ENCODE results near the gene TSPAN33. TPM values are rescaled to one million over a fixed set of nuclear protein-coding genes. Genes with fewer than 3 reads are reported as not detected.

The TSPAN33 gene
- total RNA-seq, 1 experiment from 2014 or later: 43.6 TPM

DNA sequence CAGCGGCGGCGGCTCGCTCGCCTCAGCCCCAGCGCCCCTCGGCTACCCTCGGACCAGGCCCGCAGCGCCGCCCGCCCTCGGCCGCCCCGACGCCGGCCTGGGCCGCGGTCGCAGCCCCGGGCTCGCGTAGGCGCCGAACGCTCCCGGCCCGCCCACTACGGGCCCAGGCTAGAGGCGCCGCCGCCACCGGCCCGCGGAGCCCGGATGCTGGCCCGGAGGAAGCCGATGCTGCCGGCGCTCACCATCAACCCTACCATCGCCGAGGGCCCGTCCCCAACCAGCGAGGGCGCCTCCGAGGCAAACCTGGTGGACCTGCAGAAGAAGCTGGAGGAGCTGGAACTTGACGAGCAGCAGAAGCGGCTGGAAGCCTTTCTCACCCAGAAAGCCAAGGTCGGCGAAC lies 18.2 kb upstream of the TSPAN33 start:
- DNase-seq (ENCODE audit: low read depth, low spot score): no peak
- in situ Hi-C loops (cut with HindIII; ENCODE audit: low pct_unique_long_range_greater_than_20kb, low sequenced_read_pairs): no loop called here

DNA sequence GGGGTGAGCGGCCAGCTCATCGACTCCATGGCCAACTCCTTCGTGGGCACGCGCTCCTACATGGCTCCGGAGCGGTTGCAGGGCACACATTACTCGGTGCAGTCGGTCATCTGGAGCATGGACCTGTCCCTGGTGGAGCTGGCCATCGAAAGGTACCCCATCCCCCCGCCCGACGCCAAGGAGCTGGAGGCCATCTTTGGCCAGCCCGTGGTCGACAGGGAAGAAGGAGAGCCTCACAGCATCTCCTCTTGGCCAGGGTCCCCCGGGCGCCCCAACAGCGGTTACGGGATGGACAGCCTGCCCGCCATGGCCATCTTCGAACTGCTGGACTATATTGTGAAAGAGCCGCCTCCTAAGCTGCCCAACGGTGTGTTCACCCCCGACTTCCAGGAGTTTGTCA lies 17.4 kb upstream of the TSPAN33 start:
- DNase-seq (ENCODE audit: low read depth, low spot score): no peak
- in situ Hi-C loops (cut with HindIII; ENCODE audit: low pct_unique_long_range_greater_than_20kb, low sequenced_read_pairs): no loop called here

DNA sequence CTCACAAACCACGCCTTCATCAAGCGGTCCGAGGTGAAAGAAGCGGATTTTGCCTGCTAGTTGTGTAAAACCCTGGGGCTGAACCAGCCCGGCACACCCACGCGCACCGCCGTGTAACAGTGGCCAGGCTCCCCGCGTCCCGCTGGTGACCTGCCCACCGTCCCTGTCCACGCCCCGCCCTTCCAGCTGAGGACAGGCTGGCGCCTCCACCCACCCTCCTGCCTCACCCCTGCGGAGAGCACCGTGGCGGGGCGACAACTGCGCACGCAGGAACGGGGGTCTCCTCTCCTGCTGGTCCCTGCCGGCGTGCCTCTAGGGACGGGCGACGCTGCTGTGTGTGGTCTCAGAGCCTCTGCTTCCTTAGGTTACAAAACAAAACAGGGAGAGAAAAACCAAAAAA lies 16.9 kb upstream of the TSPAN33 start:
- in situ Hi-C loops (cut with HindIII; ENCODE audit: low pct_unique_long_range_greater_than_20kb, low sequenced_read_pairs): no loop called here
- no peak for DNase-seq (ENCODE audit: low read depth, low spot score)

DNA sequence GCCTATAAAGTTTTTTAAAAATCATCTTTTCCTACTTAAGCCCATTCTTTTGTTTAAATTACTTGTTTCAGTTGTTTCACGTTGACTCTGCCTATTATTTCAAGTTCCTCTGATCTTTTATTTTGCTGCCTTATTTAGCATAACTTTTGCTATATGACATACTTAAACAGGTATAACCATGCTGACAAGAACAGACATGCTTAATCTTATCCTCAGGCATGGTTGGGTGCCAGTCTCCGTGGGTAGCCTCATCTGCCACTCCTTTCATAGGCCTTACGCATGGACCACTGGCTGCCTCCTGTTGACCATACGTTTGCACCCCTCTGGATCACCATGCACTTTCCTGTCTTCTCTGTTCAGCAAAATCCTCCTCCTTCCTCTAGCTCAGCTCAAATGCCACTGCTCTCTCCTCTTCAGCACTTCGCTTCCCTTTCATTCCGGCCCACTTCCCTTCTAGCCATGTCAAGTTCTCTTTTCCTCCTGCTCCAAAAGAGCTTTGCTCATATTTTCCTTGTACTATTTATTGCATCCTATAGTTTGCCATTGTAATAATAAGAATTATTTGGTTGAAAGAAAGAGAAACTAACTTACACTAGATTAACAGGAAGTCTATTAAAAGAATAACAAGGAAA lies 10.0 kb upstream of the TSPAN33 start:
- in situ Hi-C loops (cut with HindIII; ENCODE audit: low pct_unique_long_range_greater_than_20kb, low sequenced_read_pairs): no loop called here
- no peak for DNase-seq (ENCODE audit: low read depth, low spot score)

DNA sequence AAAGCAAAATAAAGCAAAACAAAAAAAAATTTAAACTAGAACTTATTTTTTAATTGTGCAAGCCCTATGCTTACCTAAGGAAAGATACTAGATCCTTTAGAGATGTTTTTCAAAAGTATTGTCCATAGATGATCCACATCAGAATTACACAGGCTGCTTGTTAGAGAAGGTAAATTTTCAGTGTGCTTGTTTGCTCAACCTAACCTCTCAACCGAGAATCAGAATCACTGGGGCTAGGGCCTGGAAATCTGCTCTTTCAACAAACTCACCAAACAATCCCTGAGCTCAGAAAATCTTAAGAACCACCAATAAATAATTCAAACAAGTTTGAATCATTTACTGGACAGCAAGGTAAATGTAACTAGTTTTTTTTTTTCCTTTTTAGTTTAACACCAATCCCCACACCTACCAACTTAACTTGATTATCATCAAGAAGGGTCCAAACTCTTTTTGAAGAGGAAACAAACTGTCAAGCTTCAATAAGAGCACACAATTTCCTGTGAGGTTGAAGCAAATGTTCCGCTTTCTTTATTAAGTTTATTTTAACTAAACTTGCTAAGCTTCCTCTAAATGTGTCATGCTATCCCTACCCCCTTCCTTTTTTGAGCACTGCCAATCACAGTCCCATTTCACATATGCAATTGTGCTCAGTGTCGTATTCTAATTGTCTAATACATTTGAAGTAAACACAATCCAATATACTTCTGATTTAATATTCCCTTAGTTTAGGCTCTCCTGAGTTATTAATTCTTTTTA lies 7.4 kb upstream of the TSPAN33 start:
- in situ Hi-C loops (cut with HindIII; ENCODE audit: low pct_unique_long_range_greater_than_20kb, low sequenced_read_pairs): no loop called here
- no peak for DNase-seq (ENCODE audit: low read depth, low spot score)

DNA sequence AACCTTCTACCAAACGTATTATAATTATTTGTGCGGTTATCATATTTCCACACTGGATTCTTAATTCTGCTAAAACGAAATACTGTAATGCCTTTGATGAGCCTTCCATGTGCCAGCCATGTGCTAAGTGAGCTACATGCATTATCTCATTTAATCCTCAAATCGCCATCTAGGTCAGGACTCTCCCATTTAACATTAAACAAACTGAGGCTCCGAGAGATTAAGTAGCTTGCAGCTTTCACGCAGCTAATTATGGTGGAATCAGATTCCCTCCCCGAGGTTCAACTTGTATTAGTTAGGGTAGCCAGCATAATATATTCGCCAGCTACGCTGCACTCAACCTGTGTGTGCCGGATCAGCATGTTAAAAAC lies 798 bp upstream of the TSPAN33 start:
- in situ Hi-C loops (cut with HindIII; ENCODE audit: low pct_unique_long_range_greater_than_20kb, low sequenced_read_pairs): no loop called here
- DNase-seq (ENCODE audit: low read depth, low spot score): no peak

DNA sequence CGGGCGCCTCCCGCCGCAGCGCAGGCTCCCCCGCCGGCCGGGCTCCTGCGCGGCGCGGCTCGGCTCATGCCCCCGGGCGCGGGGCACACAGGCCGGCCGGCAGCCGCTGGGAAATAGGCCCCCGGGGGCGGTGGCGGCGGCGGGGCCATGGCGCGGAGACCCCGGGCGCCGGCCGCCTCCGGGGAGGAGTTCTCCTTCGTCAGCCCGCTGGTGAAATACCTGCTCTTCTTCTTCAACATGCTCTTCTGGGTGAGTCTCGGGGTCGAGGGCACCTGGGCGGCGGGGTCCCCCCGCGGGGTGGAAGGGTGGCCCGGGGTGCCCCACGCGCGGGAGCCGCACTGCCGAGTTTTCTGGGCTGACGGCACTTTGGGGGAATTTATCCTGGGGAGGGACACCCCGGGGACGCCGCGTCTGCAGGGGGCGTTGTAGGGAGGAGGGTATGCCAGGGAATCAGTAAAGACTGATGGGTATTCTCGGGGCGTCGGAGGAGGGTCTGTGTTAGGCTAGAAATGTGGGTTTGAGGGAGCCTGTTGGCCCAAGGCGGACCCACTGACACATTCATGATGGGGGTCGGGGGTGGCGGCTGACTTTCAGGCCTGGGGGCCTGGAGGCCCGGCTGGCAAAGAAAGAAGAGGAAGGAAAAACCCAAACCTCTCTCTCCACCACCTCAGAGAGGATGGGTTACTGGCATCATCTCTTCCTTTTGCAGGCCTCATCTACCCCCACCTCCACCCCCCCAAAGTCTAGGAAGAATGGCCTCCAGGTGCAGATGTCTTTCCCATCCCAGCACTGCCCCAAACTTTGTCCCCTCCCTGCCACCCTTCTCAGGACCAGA lies 544 bp downstream of the TSPAN33 start:
- no peak for DNase-seq (ENCODE audit: low read depth, low spot score)
- in situ Hi-C loops (cut with HindIII; ENCODE audit: low pct_unique_long_range_greater_than_20kb, low sequenced_read_pairs): no loop called here

DNA sequence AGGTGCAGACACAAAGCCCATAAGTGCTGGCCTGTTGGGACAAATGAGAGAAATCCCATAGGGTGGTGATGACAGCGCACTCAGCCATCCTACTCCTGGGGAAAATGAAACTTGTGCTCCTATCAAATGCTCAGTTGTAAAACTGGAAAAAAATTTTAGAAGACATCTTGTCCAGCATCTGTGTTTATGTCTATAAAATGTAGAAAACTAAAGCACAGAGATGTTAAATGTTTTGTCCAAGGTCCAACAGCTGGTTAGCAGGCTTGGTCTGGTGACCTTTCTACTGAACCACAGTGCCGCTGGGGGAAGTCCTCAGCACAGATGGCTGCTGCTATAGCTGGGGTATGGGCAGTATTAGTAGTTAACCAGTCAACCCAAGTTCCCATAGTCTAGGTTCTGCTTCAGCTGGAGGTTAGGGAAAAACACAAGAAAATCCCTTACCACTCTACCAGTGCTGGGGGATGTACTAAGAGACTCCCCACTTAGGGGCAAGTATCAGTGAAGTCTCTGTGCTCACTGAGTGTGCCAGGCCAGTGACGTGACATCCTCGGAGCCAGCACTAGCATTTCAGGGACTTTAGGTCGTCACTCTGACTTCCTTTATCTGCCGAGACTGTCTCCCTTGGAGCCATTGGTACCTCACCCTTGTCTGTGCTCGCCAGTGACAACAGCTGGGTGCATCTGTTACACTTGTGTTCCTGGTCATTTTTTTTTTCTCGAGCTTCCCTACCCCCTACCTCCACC lies 1.9 kb downstream of the TSPAN33 start:
- in situ Hi-C loops (cut with HindIII; ENCODE audit: low pct_unique_long_range_greater_than_20kb, low sequenced_read_pairs): no loop called here
- DNase-seq (ENCODE audit: low read depth, low spot score): no peak

DNA sequence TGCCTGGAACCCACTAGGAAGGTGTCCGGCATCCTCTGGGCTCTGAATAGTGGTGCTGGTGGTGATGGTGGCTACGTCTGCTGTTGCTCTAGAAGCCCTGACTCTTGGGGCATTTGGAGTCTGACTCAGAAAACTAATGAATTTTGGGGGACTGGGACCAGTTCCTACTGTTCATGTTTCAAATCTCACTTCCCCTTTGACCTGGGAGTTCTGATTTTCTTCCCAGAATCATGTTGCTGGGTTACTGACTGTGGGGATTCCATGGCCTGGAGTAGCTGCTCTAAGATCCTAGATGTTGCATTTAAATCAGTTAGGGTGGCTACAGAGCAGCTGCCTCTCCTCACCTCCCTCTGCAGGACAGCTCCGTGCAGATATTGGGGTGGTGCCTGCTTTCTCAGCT lies 3.2 kb downstream of the TSPAN33 start:
- no peak for DNase-seq (ENCODE audit: low read depth, low spot score)
- in situ Hi-C loops (cut with HindIII; ENCODE audit: low pct_unique_long_range_greater_than_20kb, low sequenced_read_pairs): no loop called here

DNA sequence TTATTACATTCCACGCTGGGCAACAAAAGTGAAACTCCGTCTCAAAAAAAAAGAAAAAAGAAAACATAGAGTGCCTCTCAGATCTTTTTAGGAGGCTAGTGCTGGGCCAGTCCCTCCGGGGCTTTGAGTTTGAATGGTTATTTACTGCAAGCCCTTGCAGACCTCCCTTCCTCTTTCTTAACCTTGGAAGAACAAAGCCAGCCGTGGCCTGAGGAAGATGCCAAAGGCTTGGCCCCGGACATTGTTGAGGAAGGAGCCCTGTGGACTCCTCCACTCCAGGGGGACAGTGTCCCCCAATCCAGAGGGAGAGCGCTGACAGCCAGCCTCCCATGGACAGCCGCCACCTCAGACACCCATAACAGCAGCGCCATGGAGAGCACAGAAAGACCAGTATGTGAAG lies 5.0 kb downstream of the TSPAN33 start:
- in situ Hi-C loops (cut with HindIII; ENCODE audit: low pct_unique_long_range_greater_than_20kb, low sequenced_read_pairs): no loop called here
- DNase-seq (ENCODE audit: low read depth, low spot score): no peak

DNA sequence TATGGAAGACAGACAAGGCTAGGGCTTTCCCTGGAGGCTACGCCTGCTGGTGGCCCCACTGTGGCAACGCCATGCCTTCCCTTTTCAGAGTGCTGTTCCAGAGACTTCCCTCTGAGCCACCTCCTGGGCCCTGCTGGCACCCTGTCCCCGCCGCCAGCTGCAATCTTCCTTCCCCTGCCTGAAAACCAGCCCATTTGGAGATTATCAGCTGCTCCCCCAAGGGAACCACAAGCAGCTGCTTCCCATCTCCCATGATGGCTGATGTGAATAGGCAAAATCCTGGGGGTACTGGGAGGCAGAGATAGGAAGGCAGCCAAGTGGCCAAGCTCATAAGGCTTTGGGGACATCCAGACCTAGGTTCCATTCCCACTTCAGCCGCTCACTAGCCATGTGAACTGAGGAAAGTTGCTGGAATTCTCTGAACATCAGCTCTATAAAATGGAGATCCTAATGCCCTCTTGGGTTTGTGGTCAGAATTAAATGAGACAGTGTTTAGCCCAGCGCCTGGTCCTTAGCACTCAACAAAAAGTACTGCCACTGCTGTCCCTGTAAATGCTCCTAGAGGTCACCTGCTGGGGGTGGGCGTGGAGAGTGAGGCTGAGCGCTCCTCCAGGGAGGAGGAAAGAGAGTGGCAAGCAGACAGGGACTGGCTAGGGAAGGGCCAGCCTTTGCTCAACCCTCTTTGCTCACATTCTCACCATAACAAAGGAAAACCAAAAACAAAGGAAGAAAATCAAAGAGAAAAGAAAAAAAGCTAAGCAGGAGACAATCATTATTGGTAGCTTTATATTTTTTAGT lies 5.9 kb downstream of the TSPAN33 start:
- DNase-seq (ENCODE audit: low read depth, low spot score): no peak
- in situ Hi-C loops (cut with HindIII; ENCODE audit: low pct_unique_long_range_greater_than_20kb, low sequenced_read_pairs): no loop called here

DNA sequence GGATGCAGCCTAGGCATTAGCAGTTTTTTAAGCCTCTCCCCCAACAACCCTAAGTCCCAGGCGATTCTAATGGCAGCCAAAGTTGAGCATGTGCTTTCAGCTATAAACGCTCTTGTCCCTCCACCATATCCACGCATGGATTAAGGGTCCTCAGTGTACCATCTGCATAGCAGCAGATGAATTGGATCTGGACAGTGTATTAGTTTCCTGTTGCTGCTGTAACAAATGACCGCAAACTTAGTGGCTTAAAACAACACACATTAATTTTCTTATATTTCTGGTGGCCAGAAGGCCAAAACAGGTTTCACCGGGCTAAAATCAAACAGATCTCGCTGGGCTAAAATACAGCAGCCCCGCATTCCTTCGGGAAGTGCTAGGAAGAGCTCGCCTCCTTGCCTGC lies 13.1 kb downstream of the TSPAN33 start:
- in situ Hi-C loops (cut with HindIII; ENCODE audit: low pct_unique_long_range_greater_than_20kb, low sequenced_read_pairs): no loop called here
- DNase-seq (ENCODE audit: low read depth, low spot score): no peak

DNA sequence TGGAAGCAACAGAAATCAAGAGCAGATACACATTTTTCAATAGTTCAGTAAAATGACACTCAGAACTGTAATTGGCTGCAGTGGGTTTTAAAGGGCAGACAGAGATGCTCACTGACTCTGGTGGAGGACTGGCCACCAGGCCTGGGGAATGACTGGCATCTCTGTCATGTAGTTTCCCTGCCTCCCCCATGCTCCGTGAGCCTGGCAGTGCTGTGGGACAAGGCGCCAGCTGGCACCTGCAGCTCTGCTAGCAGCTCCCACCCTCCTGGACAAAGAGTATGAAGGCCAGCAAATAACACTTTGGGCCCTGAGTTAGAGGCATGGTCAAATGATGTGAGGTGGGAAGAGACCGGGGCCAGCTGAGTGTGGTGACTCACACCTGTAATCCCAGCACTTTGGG lies 15.0 kb downstream of the TSPAN33 start:
- in situ Hi-C loops (cut with HindIII; ENCODE audit: low pct_unique_long_range_greater_than_20kb, low sequenced_read_pairs): no loop called here
- DNase-seq (ENCODE audit: low read depth, low spot score): no peak

DNA sequence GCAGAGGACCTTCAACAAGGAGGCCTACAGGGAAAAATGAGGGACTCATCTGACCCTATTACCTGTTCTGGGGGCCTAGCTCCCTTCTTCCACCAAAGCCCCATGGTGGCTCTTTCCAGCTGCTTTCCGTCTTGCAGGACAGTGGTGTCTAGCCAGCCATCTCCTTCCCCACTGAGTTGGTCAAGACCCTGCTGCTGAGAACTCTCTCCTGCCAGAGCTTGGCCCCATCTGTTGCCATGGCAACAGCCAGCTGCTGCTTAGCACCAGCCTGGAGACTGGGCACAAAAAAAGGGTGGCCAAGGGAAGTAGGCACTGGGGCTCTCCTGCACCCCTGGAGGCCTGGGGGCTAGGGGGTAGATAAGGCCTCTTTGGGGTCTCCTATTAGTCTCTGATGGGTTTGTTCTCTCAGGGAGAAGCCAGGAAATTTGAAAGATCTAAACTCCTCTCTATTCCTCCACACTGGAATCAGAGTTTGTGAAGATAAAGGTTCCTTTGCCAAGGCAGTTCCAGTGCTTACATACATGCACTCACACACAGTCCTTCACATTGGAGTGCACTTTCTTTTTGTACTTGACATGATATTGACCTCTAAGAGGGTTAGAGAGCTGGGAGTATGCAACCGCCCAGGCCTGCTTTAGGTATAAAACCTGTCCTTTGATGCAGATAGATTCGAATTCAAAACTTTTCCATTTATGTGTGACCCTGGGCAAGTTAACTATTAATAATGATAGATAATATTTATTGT lies 15.8 kb downstream of the TSPAN33 start:
- peak; percentile 20 for DNase-seq (ENCODE audit: low read depth, low spot score)
- in situ Hi-C loops (cut with HindIII; ENCODE audit: low pct_unique_long_range_greater_than_20kb, low sequenced_read_pairs): no loop called here

DNA sequence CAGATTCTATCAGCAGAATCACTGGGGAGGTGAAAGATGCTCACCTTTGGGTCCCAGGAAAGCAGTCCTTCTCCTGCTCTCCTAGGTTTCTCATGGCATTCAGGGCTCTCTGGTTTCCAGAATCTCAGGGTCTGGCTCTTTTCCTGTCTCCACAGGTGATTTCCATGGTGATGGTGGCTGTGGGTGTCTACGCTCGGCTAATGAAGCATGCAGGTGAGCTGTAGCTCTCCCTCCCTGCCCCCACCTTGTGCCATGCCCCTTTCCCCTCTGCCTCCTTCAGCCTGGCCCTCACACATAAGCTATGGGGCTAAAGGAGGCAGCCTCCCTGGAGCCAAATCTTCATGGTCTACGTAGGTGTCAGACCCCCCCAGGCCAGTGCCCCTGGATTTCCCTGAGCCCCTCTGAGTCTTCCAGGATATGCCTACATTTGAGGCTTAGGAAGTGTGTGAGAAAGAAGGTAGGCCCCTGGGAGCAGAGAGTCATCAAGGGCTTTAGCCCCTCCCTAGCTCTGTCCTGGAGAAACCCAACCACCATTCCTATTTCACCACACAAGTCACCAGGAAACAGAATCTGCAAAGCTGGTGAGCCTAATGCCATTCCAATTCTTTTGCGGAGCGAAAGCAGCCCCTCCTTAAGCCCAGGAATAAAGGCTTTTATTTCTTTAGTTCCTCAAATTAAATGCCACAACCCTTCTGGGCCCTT lies 17.2 kb downstream of the TSPAN33 start:
- in situ Hi-C loops (cut with HindIII; ENCODE audit: low pct_unique_long_range_greater_than_20kb, low sequenced_read_pairs): no loop called here
- DNase-seq (ENCODE audit: low read depth, low spot score): no peak

DNA sequence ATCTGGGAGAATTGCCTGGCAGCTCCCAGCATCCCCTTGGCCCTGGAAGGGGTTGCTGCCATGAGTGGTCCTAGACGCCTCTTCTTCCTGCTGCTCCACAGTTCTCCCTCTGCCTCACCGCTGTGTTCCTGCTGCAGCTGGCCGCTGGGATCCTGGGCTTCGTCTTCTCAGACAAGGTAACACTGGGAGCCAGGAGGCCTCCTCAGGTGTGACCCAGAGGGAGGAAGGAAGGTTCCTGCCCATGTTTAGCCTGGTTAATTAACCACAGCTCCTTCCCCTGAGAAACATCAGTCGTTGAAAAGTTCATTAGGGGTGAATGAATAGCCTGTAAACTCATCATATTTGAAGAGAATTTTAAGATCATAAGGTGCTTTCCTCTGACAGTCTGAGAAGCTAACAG lies 18.2 kb downstream of the TSPAN33 start:
- in situ Hi-C loops (cut with HindIII; ENCODE audit: low pct_unique_long_range_greater_than_20kb, low sequenced_read_pairs): no loop called here
- DNase-seq (ENCODE audit: low read depth, low spot score): no peak
